DND-41 (cell line): ENCODE results near the gene ICAM5.

ENCODE experiments used
- EZH2 ChIP-seq: IDR thresholded peaks from 3 replicates; pipeline ENCODE4 v1.6.1; 2012; ENCODE audit warnings: borderline replicate concordance, low read depth, mild to moderate bottlenecking, moderate library complexity, low read length, inconsistent platforms; ENCODE audit not compliant: severe bottlenecking
- TF ChIP-seq, protein P1 (sequence below): IDR thresholded peaks from 2 replicates; pipeline ENCODE4 v1.5.1; 2012; ENCODE audit warnings: borderline replicate concordance, low read length, moderate library complexity, mild to moderate bottlenecking; ENCODE audit not compliant: poor library complexity, severe bottlenecking; ENCODE audit errors: extremely low read depth

DNA sequence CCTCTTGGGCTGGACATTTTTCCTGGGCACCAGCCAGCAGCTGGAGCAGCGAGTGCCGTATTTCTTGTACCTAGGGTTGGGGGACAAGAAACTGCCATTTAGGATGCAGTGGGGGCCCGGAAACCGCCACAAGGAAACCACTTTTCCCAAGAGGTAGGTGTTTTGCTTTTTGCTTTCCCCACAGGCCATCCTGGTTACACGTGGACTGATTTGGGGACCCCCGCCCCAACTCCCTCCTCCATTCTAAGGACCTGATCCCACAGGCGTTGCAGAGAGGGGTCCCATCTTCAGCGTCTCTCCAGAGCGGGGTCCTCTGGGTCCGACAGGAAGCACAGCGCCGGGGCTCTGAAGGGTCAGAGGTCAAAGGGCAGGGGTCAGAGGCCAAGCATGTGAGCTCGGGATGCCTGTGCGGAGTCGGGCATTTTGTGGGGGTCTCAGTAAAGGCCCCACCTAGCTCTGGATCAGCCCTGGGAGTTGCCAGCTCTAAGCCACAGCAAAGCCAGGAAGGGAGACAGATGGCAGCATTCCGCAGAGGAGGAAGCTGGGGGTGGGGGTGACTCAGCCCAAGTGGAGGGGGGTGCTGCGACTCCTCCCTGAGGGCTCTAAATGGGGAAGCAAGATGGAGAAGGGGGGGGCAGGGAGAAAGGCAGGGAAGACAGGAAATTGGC is 15.5 kb downstream of the ICAM5 start:
- TF ChIP-seq, protein P1, sequence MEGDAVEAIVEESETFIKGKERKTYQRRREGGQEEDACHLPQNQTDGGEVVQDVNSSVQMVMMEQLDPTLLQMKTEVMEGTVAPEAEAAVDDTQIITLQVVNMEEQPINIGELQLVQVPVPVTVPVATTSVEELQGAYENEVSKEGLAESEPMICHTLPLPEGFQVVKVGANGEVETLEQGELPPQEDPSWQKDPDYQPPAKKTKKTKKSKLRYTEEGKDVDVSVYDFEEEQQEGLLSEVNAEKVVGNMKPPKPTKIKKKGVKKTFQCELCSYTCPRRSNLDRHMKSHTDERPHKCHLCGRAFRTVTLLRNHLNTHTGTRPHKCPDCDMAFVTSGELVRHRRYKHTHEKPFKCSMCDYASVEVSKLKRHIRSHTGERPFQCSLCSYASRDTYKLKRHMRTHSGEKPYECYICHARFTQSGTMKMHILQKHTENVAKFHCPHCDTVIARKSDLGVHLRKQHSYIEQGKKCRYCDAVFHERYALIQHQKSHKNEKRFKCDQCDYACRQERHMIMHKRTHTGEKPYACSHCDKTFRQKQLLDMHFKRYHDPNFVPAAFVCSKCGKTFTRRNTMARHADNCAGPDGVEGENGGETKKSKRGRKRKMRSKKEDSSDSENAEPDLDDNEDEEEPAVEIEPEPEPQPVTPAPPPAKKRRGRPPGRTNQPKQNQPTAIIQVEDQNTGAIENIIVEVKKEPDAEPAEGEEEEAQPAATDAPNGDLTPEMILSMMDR: no peak
- TF ChIP-seq EZH2: no peak
